ENCODE results near the gene FXYD7. TPM values are rescaled to one million over a fixed set of nuclear protein-coding genes. Genes with fewer than 3 reads are reported as not detected.

The FXYD7 gene
- total RNA-seq, 2 donors from 2014 or later: not detected

GRCh38 chr19:35104361-35104760, 38.7 kb upstream of the FXYD7 start:
- no peak for DNase-seq (ENCODE audit: low spot score)
- Histone ChIP-seq H3K27ac (no peak overlapping the region), H3K4me1 (peaks cover 0 to 6% of the 10 kb centered on the region in 2 donors), H3K36me3 (no peaks in the 10 kb centered on the region), H3K4me3 (no peak overlapping the region), H3K9me3 (no peaks in the 10 kb centered on the region), H3K27me3 (no peaks in the 10 kb centered on the region)
- no peak for TF ChIP-seq CTCF (IDR thresholded peaks at IDR 0.05)

GRCh38 chr19:35105047-35105410, 38.0 kb upstream of the FXYD7 start:
- no peak for TF ChIP-seq CTCF (IDR thresholded peaks at IDR 0.05)
- Histone ChIP-seq H3K36me3 (no peaks in the 10 kb centered on the region), H3K9me3 (no peaks in the 10 kb centered on the region), H3K27ac (no peak overlapping the region), H3K4me3 (no peak overlapping the region), H3K4me1 (peaks cover 0 to 6% of the 10 kb centered on the region in 2 donors), H3K27me3 (no peaks in the 10 kb centered on the region)
- DNase-seq (ENCODE audit: low spot score): no peak

- Histone ChIP-seq H3K36me3 (no peaks in the 10 kb centered on the region), H3K9me3 (no peaks in the 10 kb centered on the region), H3K27me3 (no peaks in the 10 kb centered on the region), H3K4me1 (peaks cover 0 to 6% of the 10 kb centered on the region in 2 donors), H3K27ac (no peak overlapping the region), H3K4me3 (no peak overlapping the region)
- TF ChIP-seq CTCF (IDR thresholded peaks at IDR 0.05): no peak
- DNase-seq (ENCODE audit: low spot score): no peak
These were observed 37.4 kb upstream of the FXYD7 start for GRCh38 chr19:35105411-35106290.

GRCh38 chr19:35106291-35106583, 36.8 kb upstream of the FXYD7 start:
- no peak overlapping the region for H3K4me3 ChIP-seq
- no peak overlapping the region for H3K27ac ChIP-seq
- H3K4me1 ChIP-seq: peaks cover 0 to 6% of the 10 kb centered on the region in 2 donors
- no peak for DNase-seq (ENCODE audit: low spot score)
- H3K9me3 ChIP-seq: no peaks in the 10 kb centered on the region
- no peaks in the 10 kb centered on the region for H3K27me3 ChIP-seq
- TF ChIP-seq CTCF (IDR thresholded peaks at IDR 0.05): no peak
- H3K36me3 ChIP-seq: no peaks in the 10 kb centered on the region

GRCh38 chr19:35106898-35107541, 36.0 kb upstream of the FXYD7 start:
- Histone ChIP-seq H3K4me3 (no peak overlapping the region), H3K9me3 (no peaks in the 10 kb centered on the region), H3K4me1 (peaks cover 0 to 6% of the 10 kb centered on the region in 2 donors), H3K27me3 (no peaks in the 10 kb centered on the region), H3K27ac (peak overlapping the region in 1 of 2 donors; percentile 1), H3K36me3 (no peaks in the 10 kb centered on the region)
- no peak for DNase-seq (ENCODE audit: low spot score)
- TF ChIP-seq CTCF (IDR thresholded peaks at IDR 0.05): no peak
